ENCODE measurements around the gene HSPB1.

Gene HSPB1

GRCh38 chr7:76281006-76281705 is 21.3 kb upstream of the HSPB1 start:
- H3K36me3 ChIP-seq (ENCODE audit: insufficient read depth, low read length), result no peaks in the 10 kb centered on the region
- no peaks in the 10 kb centered on the region for H4K20me1 ChIP-seq (ENCODE audit: insufficient read depth, low read length)
- no peaks in the 10 kb centered on the region for H3K4me1 ChIP-seq (ENCODE audit: insufficient read depth, low read length)
- no peak for ATAC-seq (ENCODE audit: insufficient read depth, low read depth)
- no peak for DNase-seq
- H3K4me2 ChIP-seq (ENCODE audit: insufficient read depth, low read length), result no peak overlapping the region
- H2AFZ ChIP-seq (ENCODE audit: low read depth, low read length), result no peak overlapping the region
- H3K27me3 ChIP-seq (ENCODE audit: insufficient read depth, low read length, poor library complexity), result no peaks in the 10 kb centered on the region
- no peak overlapping the region for H3K9ac ChIP-seq (ENCODE audit: low read depth, low read length)
- H3K9me3 ChIP-seq (ENCODE audit: insufficient read depth, low read length, severe bottlenecking), result no peaks in the 10 kb centered on the region
- no peak overlapping the region for H3K27ac ChIP-seq (ENCODE audit: low read length)
- H3K4me3 ChIP-seq (ENCODE audit: low read depth in 1 of 2, low read length in 2 of 2), result no peak overlapping the region
- H3K79me2 ChIP-seq (ENCODE audit: insufficient read depth, low read length), result no peaks in the 10 kb centered on the region
- no peak for TF ChIP-seq EZH2 (IDR thresholded peaks at IDR 0.05; ENCODE audit: borderline replicate concordance, low read depth, low read length, severe bottlenecking)

- no peak for TF ChIP-seq CTCF (IDR thresholded peaks at IDR 0.05; ENCODE audit: borderline replicate concordance, extremely low read depth, low read length, poor library complexity, severe bottlenecking)
- no peak for TF ChIP-seq EZH2 (IDR thresholded peaks at IDR 0.05; ENCODE audit: borderline replicate concordance, low read depth, low read length, severe bottlenecking)
- no peak overlapping the region for H2AFZ ChIP-seq (ENCODE audit: low read depth, low read length)
- no peak overlapping the region for H3K27ac ChIP-seq (ENCODE audit: low read length)
- H3K4me3 ChIP-seq (ENCODE audit: low read depth in 1 of 2, low read length in 2 of 2), result no peak overlapping the region
- H3K9ac ChIP-seq (ENCODE audit: low read depth, low read length), result no peak overlapping the region
- H3K27me3 ChIP-seq (ENCODE audit: insufficient read depth, low read length, poor library complexity), result no peaks in the 10 kb centered on the region
- DNase-seq, result no peak
- no peak overlapping the region for H3K4me2 ChIP-seq (ENCODE audit: insufficient read depth, low read length)
- no peaks in the 10 kb centered on the region for H3K36me3 ChIP-seq (ENCODE audit: insufficient read depth, low read length)
- H3K4me1 ChIP-seq (ENCODE audit: insufficient read depth, low read length), result no peaks in the 10 kb centered on the region
- no peaks in the 10 kb centered on the region for H4K20me1 ChIP-seq (ENCODE audit: insufficient read depth, low read length)
- no peaks in the 10 kb centered on the region for H3K9me3 ChIP-seq (ENCODE audit: insufficient read depth, low read length, severe bottlenecking)
- no peak for ATAC-seq (ENCODE audit: insufficient read depth, low read depth)
- no peaks in the 10 kb centered on the region for H3K79me2 ChIP-seq (ENCODE audit: insufficient read depth, low read length)
Measured at GRCh38 chr7:76281706-76282343, 20.6 kb upstream of the HSPB1 start.

GRCh38 chr7:76282344-76283253 is 19.9 kb upstream of the HSPB1 start:
- H3K9ac ChIP-seq (ENCODE audit: low read depth, low read length), result no peak overlapping the region

More at GRCh38 chr7:76282344-76283253, 19.9 kb upstream of the HSPB1 start:
- H3K4me2 ChIP-seq (ENCODE audit: insufficient read depth, low read length), result no peak overlapping the region
- H2AFZ ChIP-seq (ENCODE audit: low read depth, low read length), result no peak overlapping the region
- H3K9me3 ChIP-seq (ENCODE audit: insufficient read depth, low read length, severe bottlenecking), result no peaks in the 10 kb centered on the region
- H3K4me1 ChIP-seq (ENCODE audit: insufficient read depth, low read length), result no peaks in the 10 kb centered on the region
- no peaks in the 10 kb centered on the region for H3K27me3 ChIP-seq (ENCODE audit: insufficient read depth, low read length, poor library complexity)
- no peaks in the 10 kb centered on the region for H3K36me3 ChIP-seq (ENCODE audit: insufficient read depth, low read length)
- no peaks in the 10 kb centered on the region for H4K20me1 ChIP-seq (ENCODE audit: insufficient read depth, low read length)
- ATAC-seq (ENCODE audit: insufficient read depth, low read depth), result no peak
- no peak overlapping the region for H3K27ac ChIP-seq (ENCODE audit: low read length)
- H3K79me2 ChIP-seq (ENCODE audit: insufficient read depth, low read length), result no peaks in the 10 kb centered on the region
- no peak for TF ChIP-seq EZH2 (IDR thresholded peaks at IDR 0.05; ENCODE audit: borderline replicate concordance, low read depth, low read length, severe bottlenecking)
- TF ChIP-seq CTCF (IDR thresholded peaks at IDR 0.05; ENCODE audit: borderline replicate concordance, extremely low read depth, low read length, poor library complexity, severe bottlenecking), result no peak
- no peak overlapping the region for H3K4me3 ChIP-seq (ENCODE audit: low read depth in 1 of 2, low read length in 2 of 2)
- no peak for DNase-seq

All from DND-41 (cell line).